ENCODE results near the gene CD99L2.

DNA sequence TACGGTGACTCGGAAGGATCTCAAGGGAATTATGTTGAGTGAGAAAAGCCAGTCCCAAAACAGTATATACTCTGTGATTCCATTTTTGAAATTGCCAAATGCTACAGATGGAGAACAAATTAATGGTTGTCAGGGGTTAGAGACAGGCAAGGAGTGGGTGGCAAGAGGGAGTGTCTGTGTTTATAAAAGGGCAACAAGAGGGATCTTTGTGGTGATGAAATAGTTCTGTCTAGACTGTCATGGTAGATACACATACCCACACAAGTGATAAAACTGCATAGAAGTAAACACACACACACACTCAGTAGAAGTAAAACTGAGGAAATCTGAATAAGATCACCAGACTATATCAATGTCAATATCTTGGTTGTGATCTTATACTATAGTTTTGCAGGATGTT, 92.7 kb downstream of the CD99L2 start:
- TF ChIP-seq, protein P1, sequence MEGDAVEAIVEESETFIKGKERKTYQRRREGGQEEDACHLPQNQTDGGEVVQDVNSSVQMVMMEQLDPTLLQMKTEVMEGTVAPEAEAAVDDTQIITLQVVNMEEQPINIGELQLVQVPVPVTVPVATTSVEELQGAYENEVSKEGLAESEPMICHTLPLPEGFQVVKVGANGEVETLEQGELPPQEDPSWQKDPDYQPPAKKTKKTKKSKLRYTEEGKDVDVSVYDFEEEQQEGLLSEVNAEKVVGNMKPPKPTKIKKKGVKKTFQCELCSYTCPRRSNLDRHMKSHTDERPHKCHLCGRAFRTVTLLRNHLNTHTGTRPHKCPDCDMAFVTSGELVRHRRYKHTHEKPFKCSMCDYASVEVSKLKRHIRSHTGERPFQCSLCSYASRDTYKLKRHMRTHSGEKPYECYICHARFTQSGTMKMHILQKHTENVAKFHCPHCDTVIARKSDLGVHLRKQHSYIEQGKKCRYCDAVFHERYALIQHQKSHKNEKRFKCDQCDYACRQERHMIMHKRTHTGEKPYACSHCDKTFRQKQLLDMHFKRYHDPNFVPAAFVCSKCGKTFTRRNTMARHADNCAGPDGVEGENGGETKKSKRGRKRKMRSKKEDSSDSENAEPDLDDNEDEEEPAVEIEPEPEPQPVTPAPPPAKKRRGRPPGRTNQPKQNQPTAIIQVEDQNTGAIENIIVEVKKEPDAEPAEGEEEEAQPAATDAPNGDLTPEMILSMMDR (IDR thresholded peaks at IDR 0.05 in 2 of 3, conservative IDR thresholded peaks at IDR 0.05 in 1 of 3; ENCODE audit: control insufficient read depth in 2 of 3, extremely low read depth in 1 of 3, insufficient read depth in 1 of 3, low read depth in 3 of 3, low read length in 3 of 3), result no peak
- TF ChIP-seq, protein P2, sequence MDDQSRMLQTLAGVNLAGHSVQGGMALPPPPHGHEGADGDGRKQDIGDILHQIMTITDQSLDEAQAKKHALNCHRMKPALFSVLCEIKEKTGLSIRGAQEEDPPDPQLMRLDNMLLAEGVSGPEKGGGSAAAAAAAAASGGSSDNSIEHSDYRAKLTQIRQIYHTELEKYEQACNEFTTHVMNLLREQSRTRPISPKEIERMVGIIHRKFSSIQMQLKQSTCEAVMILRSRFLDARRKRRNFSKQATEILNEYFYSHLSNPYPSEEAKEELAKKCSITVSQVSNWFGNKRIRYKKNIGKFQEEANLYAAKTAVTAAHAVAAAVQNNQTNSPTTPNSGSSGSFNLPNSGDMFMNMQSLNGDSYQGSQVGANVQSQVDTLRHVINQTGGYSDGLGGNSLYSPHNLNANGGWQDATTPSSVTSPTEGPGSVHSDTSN (IDR thresholded peaks at IDR 0.05; ENCODE audit: insufficient replicate concordance, low read depth, low read length), result no peak
- TF ChIP-seq TAF1 (IDR thresholded peaks at IDR 0.05; ENCODE audit: borderline replicate concordance, low read depth, low read length), result no peak
- TF ChIP-seq CHD2 (IDR thresholded peaks at IDR 0.05; ENCODE audit: borderline replicate concordance, low read depth, low read length), result no peak
- no peak for TF ChIP-seq TCF7 (IDR thresholded peaks at IDR 0.05; ENCODE audit: borderline replicate concordance)
- no peak for TF ChIP-seq FOXM1 (IDR thresholded peaks at IDR 0.05; ENCODE audit: low read depth, low read length)

Measured in GM12878 (cell line).